Sigmoid colon (tissue), 7 donors: ENCODE results near the gene ZC3HAV1. TPM values are rescaled to one million over a fixed set of nuclear protein-coding genes. Genes with fewer than 3 reads are reported as not detected.

Experiments
- DNase-seq: peaks from one replicate; pipeline ENCODE4 v3.0.0-alpha.2; 2019
- H3K27ac ChIP-seq, 4 donors: fragments of 200-600 bp; sonication (generic); one replicate each; pipeline ENCODE4 v1.5.1; 2016 to 2019; ENCODE audit warnings: mild to moderate bottlenecking in 1 of 4
- H3K27me3 ChIP-seq, 3 donors: fragments of 200-600 bp; sonication (generic); one replicate each; pipeline ENCODE4 v1.5.1; 2019; ENCODE audit warnings: mild to moderate bottlenecking in 1 of 3
- H3K36me3 ChIP-seq, 4 donors: fragments of 200-600 bp; sonication (generic); one replicate each; pipeline ENCODE4 v1.5.1; 2016 to 2019
- H3K4me1 ChIP-seq, 4 donors: fragments of 200-600 bp; sonication (generic); one replicate each; pipeline ENCODE4 v1.5.1; 2017 to 2019
- H3K4me3 ChIP-seq, 4 donors: fragments of 200-600 bp; sonication (generic); one replicate each; pipeline ENCODE4 v1.5.1; 2017 to 2019; ENCODE audit warnings: mild to moderate bottlenecking in 2 of 4, moderate library complexity in 1 of 4
- H3K9me3 ChIP-seq, 4 donors: fragments of 200-600 bp in 3 of 4; sonication (generic) in 3 of 4; one replicate each; pipeline versions ENCODE4 v1.5.1 to v1.6.1; 2013 to 2019
- CTCF ChIP-seq, 4 experiments: fragments of 450-650 bp in 3 of 4; fragments of 200-600 bp in 1 of 4; IDR thresholded peaks; one replicate each; pipeline ENCODE4 v1.5.1; 2016 to 2019; ENCODE audit warnings: antibody characterized with exemption in 4 of 4, mild to moderate bottlenecking in 3 of 4, moderate library complexity in 2 of 4
- EP300 ChIP-seq, 4 donors: sonication (generic); formaldehyde crosslinking; IDR thresholded peaks; one replicate each; pipeline ENCODE4 v1.6.1; 2017; ENCODE audit warnings: antibody characterized with exemption in 4 of 4
- POLR2A ChIP-seq, 2 donors: fragments of 450-650 bp; IDR thresholded peaks; one replicate each; pipeline ENCODE4 v1.6.1; 2016; ENCODE audit warnings: antibody characterized with exemption in 2 of 2, mild to moderate bottlenecking in 2 of 2, moderate library complexity in 2 of 2
- POLR2AphosphoS5 ChIP-seq, 4 donors: sonication (generic); formaldehyde crosslinking; IDR thresholded peaks; one replicate each; pipeline ENCODE4 v1.6.1; 2017; ENCODE audit warnings: antibody characterized with exemption in 4 of 4
- WGBS, 2 donors: extraction: QIAGEN DNeasy Blood & Tissue Kit; methylation state at CpG; one replicate each; pipeline ENCODE4 v1.1.7; 2013; 5-methylcytosine and 5-hydroxymethylcytosine counted together
- intact Hi-C: fragments of 100-400 bp; cut with DNase I; formaldehyde crosslinking; loops from one replicate; pipeline ENCODE4 v1.15.1; 2023
- polyA plus RNA-seq, 3 donors: library from polyadenylated mRNA; stranded (reverse); fragments of 200-250 nt; gene quantifications; one replicate each; pipeline ENCODE4 v1.2.3, GENCODE V29; 2013
- total RNA-seq, 4 donors: library from RNA; depleted of rRNA; stranded (reverse); fragments of >200 nt; gene quantifications; one replicate each; pipeline ENCODE4 v1.1.0, GENCODE V29; 2016
- donor health status: healthy with polysubstance abuse.
- donor health status: Bipolar disorder and iron deficiency.
- donor health status: healthy.

Gene ZC3HAV1
- total and polyA plus RNA-seq, 7 donors: 4.2 to 29.1 (median 23.4) TPM

- H3K4me3 ChIP-seq: no peak overlapping the region
- peaks cover 0 to 7% (median 5%) of the 10 kb centered on the region in 4 donors for H3K4me1 ChIP-seq
- H3K36me3 ChIP-seq: peaks cover 0 to 29% (median 12%) of the 10 kb centered on the region in 4 donors
- H3K9me3 ChIP-seq: no peaks in the 10 kb centered on the region
- no peaks in the 10 kb centered on the region for H3K27me3 ChIP-seq
- H3K27ac ChIP-seq: no peak overlapping the region
- TF ChIP-seq CTCF (IDR thresholded peaks at IDR 0.05) (no peak), EP300 (IDR thresholded peaks at IDR 0.05) (no peak), POLR2AphosphoS5 (IDR thresholded peaks at IDR 0.05) (no peak), POLR2A (IDR thresholded peaks at IDR 0.05) (no peak)
- no peak for DNase-seq
- WGBS, 2 donors: 85 to 94% methylated on average over 15 of the region's 15 CpGs
- intact Hi-C loops: no loop called here
Measured at GRCh38 chr7:139091677-139091996, 17.9 kb downstream of the ZC3HAV1 start.

- Histone ChIP-seq H3K27ac (no peak overlapping the region), H3K4me1 (peaks cover 0 to 3% (median 0%) of the 10 kb centered on the region in 4 donors), H3K9me3 (no peaks in the 10 kb centered on the region), H3K36me3 (peaks cover 0 to 51% (median 21%) of the 10 kb centered on the region in 4 donors), H3K27me3 (no peaks in the 10 kb centered on the region), H3K4me3 (no peak overlapping the region)
- intact Hi-C loops: no loop called here
- no peak for TF ChIP-seq POLR2A (IDR thresholded peaks at IDR 0.05)
- no peak for TF ChIP-seq EP300 (IDR thresholded peaks at IDR 0.05)
- TF ChIP-seq CTCF (IDR thresholded peaks at IDR 0.05): no peak
- no peak for TF ChIP-seq POLR2AphosphoS5 (IDR thresholded peaks at IDR 0.05)
- WGBS, 2 donors: 95% methylated on average over 2 of the region's 2 CpGs
- DNase-seq: no peak
Measured at GRCh38 chr7:139089118-139089517, 20.4 kb downstream of the ZC3HAV1 start.

- H3K27me3 ChIP-seq: no peaks in the 10 kb centered on the region
- TF ChIP-seq CTCF (IDR thresholded peaks at IDR 0.05) (no peak), POLR2AphosphoS5 (IDR thresholded peaks at IDR 0.05) (no peak)
- H3K4me3 ChIP-seq: no peak overlapping the region
- no peaks in the 10 kb centered on the region for H3K4me1 ChIP-seq
- no peak for DNase-seq
- H3K9me3 ChIP-seq: no peaks in the 10 kb centered on the region
- intact Hi-C loops: no loop called here
- no peak overlapping the region for H3K27ac ChIP-seq
- H3K36me3 ChIP-seq: peaks cover 0 to 60% (median 22%) of the 10 kb centered on the region in 4 donors
- 89 to 97% methylated on average over 2 of the region's 2 CpGs for WGBS, 2 donors
Measured at GRCh38 chr7:139088268-139088667, 21.3 kb downstream of the ZC3HAV1 start.

GRCh38 chr7:139087212-139087611 is 22.3 kb downstream of the ZC3HAV1 start:
- intact Hi-C loops: no loop called here
- Histone ChIP-seq H3K4me1 (no peaks in the 10 kb centered on the region), H3K4me3 (no peak overlapping the region), H3K27me3 (no peaks in the 10 kb centered on the region), H3K27ac (no peak overlapping the region), H3K9me3 (no peaks in the 10 kb centered on the region), H3K36me3 (peaks cover 0 to 70% (median 25%) of the 10 kb centered on the region in 4 donors)
- WGBS, 2 donors: 87 to 88% methylated on average over 3 of the region's 3 CpGs
- no peak for TF ChIP-seq POLR2A (IDR thresholded peaks at IDR 0.05)
- no peak for TF ChIP-seq EP300 (IDR thresholded peaks at IDR 0.05)
- TF ChIP-seq CTCF (IDR thresholded peaks at IDR 0.05): no peak
- no peak for TF ChIP-seq POLR2AphosphoS5 (IDR thresholded peaks at IDR 0.05)
- DNase-seq: no peak

- no peaks in the 10 kb centered on the region for H3K27me3 ChIP-seq
- no peak for DNase-seq
- no peaks in the 10 kb centered on the region for H3K4me1 ChIP-seq
- H3K36me3 ChIP-seq: peaks cover 0 to 78% (median 27%) of the 10 kb centered on the region in 4 donors
- no peaks in the 10 kb centered on the region for H3K9me3 ChIP-seq
- intact Hi-C loops: no loop called here
- no peak for TF ChIP-seq POLR2A (IDR thresholded peaks at IDR 0.05)
- no peak for TF ChIP-seq EP300 (IDR thresholded peaks at IDR 0.05)
- no peak for TF ChIP-seq CTCF (IDR thresholded peaks at IDR 0.05)
- TF ChIP-seq POLR2AphosphoS5 (IDR thresholded peaks at IDR 0.05): no peak
- 67 to 76% methylated on average over 2 of the region's 2 CpGs for WGBS, 2 donors
- H3K4me3 ChIP-seq: no peak overlapping the region
- no peak overlapping the region for H3K27ac ChIP-seq
Measured at GRCh38 chr7:139086454-139086853, 23.1 kb downstream of the ZC3HAV1 start.
